Measurements from ENCODE around the gene FLNB. TPM values are rescaled to one million over a fixed set of nuclear protein-coding genes. Genes with fewer than 3 reads are reported as not detected.

The FLNB gene
- total RNA-seq, 2 experiments from 2014 or later: 39.7 to 42.1 TPM

- H3K4me3 Mint-ChIP-seq: peak overlapping the region; percentile 8
Observed at GRCh38 chr3:58074116-58074715, 66.0 kb downstream of the FLNB start.

GRCh38 chr3:58074997-58075396, 66.8 kb downstream of the FLNB start:
- peak in 2 of 14 experiments; percentile 44 to 54 for DNase-seq
- Histone ChIP-seq H3K4me1 (ENCODE audit: insufficient read depth, low read length) (peaks cover 9% of the 10 kb centered on the region), H3K27me3 (ENCODE audit: control insufficient read depth in 1 of 2, insufficient read depth in 2 of 2, low read length in 2 of 2) (no peaks in the 10 kb centered on the region), H3K27ac (ENCODE audit: low read depth in 1 of 2, low read length in 2 of 2) (no peak overlapping the region), H3K9me3 (ENCODE audit: control insufficient read depth in 1 of 2, insufficient read depth in 1 of 2, low read length in 2 of 2) (no peaks in the 10 kb centered on the region), H3K36me3 (ENCODE audit: insufficient read depth, low read length) (peaks cover 20% of the 10 kb centered on the region), H3K4me3 (ENCODE audit: low read length) (no peak overlapping the region)
- CTCF ChIA-PET: no interaction called here
- Mint-ChIP-seq H3K36me3 (ENCODE audit: low read depth) (peaks cover 36% of the 10 kb centered on the region), H3K4me1 (ENCODE audit: low read depth) (peaks cover 51% of the 10 kb centered on the region), H3K27me3 (no peaks in the 10 kb centered on the region), H3K4me3 (peak overlapping the region; percentile 32), H3K9me3 (no peaks in the 10 kb centered on the region), H3K27ac (peak overlapping the region; percentile 8)
- no peak for TF ChIP-seq CTCF (IDR thresholded peaks at IDR 0.05)
- intact Hi-C loops (cut with DNase I, micrococcal nuclease): loop anchor here in 1 of 2 experiments (5.0 kb wide), 1 partner anchor 63 kb away; no protein-coding TSS in a partner anchor
- ATAC-seq (ENCODE audit: poor library complexity): peak; percentile 69
- POLR2A ChIA-PET: interaction anchor here (1.3 kb wide), 1 partner anchor 65 kb away, joined by 3 read pairs; no protein-coding TSS in a partner anchor

More at GRCh38 chr3:58074116-58074715, 66.0 kb downstream of the FLNB start:
- no peak overlapping the region for H3K4me3 ChIP-seq (ENCODE audit: low read length)
- no peak for TF ChIP-seq CTCF (IDR thresholded peaks at IDR 0.05)
- peak overlapping the region; percentile 1 for H3K27ac Mint-ChIP-seq
- peaks cover 45% of the 10 kb centered on the region for H3K4me1 Mint-ChIP-seq (ENCODE audit: low read depth)
- ATAC-seq (ENCODE audit: poor library complexity): no peak
- peaks cover 14% of the 10 kb centered on the region for H3K36me3 ChIP-seq (ENCODE audit: insufficient read depth, low read length)
- DNase-seq: no peak
- H3K27ac ChIP-seq (ENCODE audit: low read depth in 1 of 2, low read length in 2 of 2): no peak overlapping the region
- CTCF ChIA-PET: no interaction called here
- no peaks in the 10 kb centered on the region for H3K27me3 Mint-ChIP-seq
- POLR2A ChIA-PET: interaction anchor here (0.5 to 1.3 kb wide), 3 partner anchors 9 to 360 kb away, joined by 3 to 4 read pairs (median 3); no protein-coding TSS in a partner anchor
- H3K9me3 ChIP-seq (ENCODE audit: control insufficient read depth in 1 of 2, insufficient read depth in 1 of 2, low read length in 2 of 2): no peaks in the 10 kb centered on the region
- no peaks in the 10 kb centered on the region for H3K27me3 ChIP-seq (ENCODE audit: control insufficient read depth in 1 of 2, insufficient read depth in 2 of 2, low read length in 2 of 2)
- H3K9me3 Mint-ChIP-seq: no peaks in the 10 kb centered on the region
- peaks cover 9% of the 10 kb centered on the region for H3K4me1 ChIP-seq (ENCODE audit: insufficient read depth, low read length)
- intact Hi-C loops (cut with DNase I, micrococcal nuclease): loop anchor here in 1 of 2 experiments (5.0 kb wide), 1 partner anchor 62 kb away; no protein-coding TSS in a partner anchor
- H3K36me3 Mint-ChIP-seq (ENCODE audit: low read depth): peaks cover 28% of the 10 kb centered on the region

GRCh38 chr3:58077596-58078285, 69.5 kb downstream of the FLNB start:
- intact Hi-C loops (cut with DNase I, micrococcal nuclease): no loop called here

More at GRCh38 chr3:58077596-58078285, 69.5 kb downstream of the FLNB start:
- no peak for TF ChIP-seq CTCF (IDR thresholded peaks at IDR 0.05)
- peaks cover 28% of the 10 kb centered on the region for H3K36me3 ChIP-seq (ENCODE audit: insufficient read depth, low read length)
- H3K27ac Mint-ChIP-seq: peak overlapping the region; percentile 60
- ATAC-seq (ENCODE audit: poor library complexity): no peak
- H3K4me3 ChIP-seq (ENCODE audit: low read length): no peak overlapping the region
- peaks cover 45% of the 10 kb centered on the region for H3K36me3 Mint-ChIP-seq (ENCODE audit: low read depth)
- no peaks in the 10 kb centered on the region for H3K9me3 Mint-ChIP-seq
- no peaks in the 10 kb centered on the region for H3K27me3 Mint-ChIP-seq
- no peaks in the 10 kb centered on the region for H3K9me3 ChIP-seq (ENCODE audit: control insufficient read depth in 1 of 2, insufficient read depth in 1 of 2, low read length in 2 of 2)
- ChIA-PET POLR2A (no interaction called here), CTCF (no interaction called here)
- no peaks in the 10 kb centered on the region for H3K27me3 ChIP-seq (ENCODE audit: control insufficient read depth in 1 of 2, insufficient read depth in 2 of 2, low read length in 2 of 2)
- no peak overlapping the region for H3K4me3 Mint-ChIP-seq
- peak overlapping the region in 1 of 2 donors; percentile 8 for H3K27ac ChIP-seq (ENCODE audit: low read depth in 1 of 2, low read length in 2 of 2)
- H3K4me1 Mint-ChIP-seq (ENCODE audit: low read depth): peaks cover 60% of the 10 kb centered on the region
- no peak for DNase-seq
- peaks cover 20% of the 10 kb centered on the region for H3K4me1 ChIP-seq (ENCODE audit: insufficient read depth, low read length)
